A673 (cell line): Measurements from ENCODE around the gene IMPG1.

Experiments used
- EZH2 ChIP-seq: fragments of 200-600 bp; sonication (generic); IDR thresholded peaks from 2 replicates; pipeline ENCODE4 v1.6.1; 2017; ENCODE audit warnings: borderline replicate concordance, low read depth, mild to moderate bottlenecking, mixed read lengths, antibody characterized with exemption, low read length; ENCODE audit not compliant: poor library complexity, severe bottlenecking
- TF ChIP-seq, protein P1 (sequence below): fragments of 300-800, 200-600 bp; sonication (generic); conservative IDR thresholded peaks from 2 replicates; pipeline ENCODE4 v1.5.1; 2017; ENCODE audit warnings: low read depth, mild to moderate bottlenecking, antibody characterized with exemption, low read length, moderate library complexity, mixed read lengths

DNA sequence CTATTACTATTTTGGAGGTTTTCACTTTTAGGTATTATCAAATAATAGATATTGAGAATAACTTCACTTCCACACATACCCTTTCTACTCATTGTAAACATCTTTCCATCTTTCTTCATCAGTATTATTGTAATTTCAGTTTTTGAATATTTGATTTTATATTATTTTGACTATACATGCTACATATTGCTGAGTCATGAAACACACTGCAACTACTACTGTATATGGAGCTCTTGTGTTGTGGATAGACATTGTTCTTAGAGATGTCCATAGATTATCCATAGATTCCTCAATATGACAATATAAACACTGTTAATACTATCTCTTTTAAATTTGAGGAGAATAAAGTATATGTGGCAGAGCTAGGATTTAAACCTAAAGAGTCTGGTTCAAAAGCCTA, 819 bp upstream of the IMPG1 start:
- TF ChIP-seq, protein P1, sequence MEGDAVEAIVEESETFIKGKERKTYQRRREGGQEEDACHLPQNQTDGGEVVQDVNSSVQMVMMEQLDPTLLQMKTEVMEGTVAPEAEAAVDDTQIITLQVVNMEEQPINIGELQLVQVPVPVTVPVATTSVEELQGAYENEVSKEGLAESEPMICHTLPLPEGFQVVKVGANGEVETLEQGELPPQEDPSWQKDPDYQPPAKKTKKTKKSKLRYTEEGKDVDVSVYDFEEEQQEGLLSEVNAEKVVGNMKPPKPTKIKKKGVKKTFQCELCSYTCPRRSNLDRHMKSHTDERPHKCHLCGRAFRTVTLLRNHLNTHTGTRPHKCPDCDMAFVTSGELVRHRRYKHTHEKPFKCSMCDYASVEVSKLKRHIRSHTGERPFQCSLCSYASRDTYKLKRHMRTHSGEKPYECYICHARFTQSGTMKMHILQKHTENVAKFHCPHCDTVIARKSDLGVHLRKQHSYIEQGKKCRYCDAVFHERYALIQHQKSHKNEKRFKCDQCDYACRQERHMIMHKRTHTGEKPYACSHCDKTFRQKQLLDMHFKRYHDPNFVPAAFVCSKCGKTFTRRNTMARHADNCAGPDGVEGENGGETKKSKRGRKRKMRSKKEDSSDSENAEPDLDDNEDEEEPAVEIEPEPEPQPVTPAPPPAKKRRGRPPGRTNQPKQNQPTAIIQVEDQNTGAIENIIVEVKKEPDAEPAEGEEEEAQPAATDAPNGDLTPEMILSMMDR, result no peak
- TF ChIP-seq EZH2, result no peak
